Measurements from ENCODE around the gene CACNG1.

DNA sequence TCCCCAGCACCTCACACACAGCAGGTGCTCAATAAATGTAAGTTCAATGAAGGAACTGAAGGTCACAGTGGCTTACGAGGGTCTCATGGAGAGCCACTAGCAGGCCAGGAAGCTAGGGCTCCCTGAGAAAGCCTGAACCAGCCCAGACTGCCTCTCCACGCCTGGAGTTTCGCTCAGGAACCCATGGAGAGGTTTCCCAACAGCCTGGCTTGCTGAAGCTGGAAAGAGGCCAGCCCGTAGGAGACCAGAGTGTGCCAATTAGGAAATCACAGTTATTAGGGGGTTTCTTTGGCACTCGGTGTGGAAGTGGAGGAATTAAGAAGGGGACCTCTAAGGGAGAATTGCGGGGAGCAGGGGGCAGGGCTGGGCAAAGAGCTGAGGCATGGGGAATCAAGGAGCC lies 36.3 kb upstream of the CACNG1 start:
- TF ChIP-seq CTCF (IDR thresholded peaks at IDR 0.05) (no peak), EZH2 (IDR thresholded peaks at IDR 0.05) (no peak)

All from neural progenitor cell (in vitro differentiated cells).